Measurements from ENCODE around the gene OTUD1.

OTUD1 gene

DNA sequence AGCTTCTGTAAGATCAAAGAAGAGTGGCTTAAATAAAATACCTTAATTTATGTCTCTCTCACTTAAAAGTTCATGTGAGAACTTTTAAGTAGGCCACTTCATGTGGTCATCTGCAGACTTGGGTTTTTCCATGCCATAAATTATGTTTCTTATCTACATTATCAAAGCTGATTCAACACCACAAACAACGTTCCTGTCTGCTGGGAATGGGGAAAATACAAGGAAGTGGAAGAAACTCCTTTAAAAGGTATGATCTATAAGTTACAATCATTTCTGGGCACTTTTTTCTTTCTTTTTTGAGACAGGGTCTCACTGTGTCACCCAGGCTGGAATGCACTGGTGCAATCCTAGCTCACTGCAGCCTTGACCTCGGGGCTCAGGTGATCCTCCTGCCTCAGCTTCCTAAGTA is 16.9 kb upstream of the OTUD1 start:
- no peak for DNase-seq (ENCODE audit: low spot score)

DNA sequence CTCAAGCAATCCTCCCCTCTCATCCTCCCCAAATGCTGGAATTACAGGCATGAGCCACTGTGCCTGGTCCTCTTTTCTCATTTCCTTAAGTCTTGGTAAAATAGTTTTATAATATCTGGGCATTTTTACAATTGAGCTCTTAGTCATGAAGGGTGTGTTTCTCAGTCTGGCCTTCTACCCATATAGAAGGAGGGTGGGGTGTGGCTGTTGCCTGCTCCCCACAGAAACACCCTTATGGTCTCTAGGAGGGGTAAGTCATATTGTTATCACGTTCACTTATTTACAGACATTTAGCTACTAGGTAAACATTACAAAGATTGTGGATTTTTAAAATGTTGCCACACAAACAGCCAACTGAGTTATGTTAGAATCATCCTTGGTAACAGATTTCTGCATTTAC is 6.7 kb upstream of the OTUD1 start:
- no peak for DNase-seq (ENCODE audit: low spot score)

DNA sequence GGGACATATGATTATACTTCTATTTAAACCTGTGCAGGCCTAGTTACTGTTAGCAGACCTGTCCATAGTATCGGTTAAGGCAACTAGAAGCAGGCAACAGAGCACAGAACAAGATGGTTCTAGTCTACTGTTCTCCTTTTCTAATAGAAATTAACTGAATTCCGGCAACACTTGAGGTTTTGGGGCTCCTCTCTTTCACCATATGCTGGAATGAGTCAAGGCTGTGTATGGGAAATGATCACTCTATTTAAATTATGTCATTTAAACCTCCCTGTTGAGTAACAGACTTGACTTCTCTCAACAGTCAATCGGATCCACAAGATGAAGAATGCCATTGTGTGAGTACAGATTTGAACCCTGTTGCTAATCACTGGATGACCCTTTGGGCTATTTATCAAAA is 6.2 kb upstream of the OTUD1 start:
- no peak for DNase-seq (ENCODE audit: low spot score)

DNA sequence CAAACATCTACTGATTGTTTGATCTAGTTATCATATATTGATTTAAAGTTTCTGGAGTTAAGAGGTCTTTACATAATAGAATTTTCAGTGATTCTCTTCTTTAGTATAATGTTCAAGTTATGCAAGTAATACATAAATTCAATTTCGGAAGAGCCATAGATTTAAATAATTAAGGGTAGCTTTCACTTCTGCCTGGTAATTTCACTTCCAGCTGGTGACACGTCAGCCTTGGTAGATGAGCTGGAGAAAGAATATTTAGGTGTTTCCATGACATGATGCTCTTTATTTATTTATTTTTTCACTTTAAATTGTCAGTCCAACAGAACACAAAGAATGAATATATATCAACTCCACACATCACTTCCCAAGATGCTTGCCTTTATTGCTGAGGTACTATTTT is 5.2 kb upstream of the OTUD1 start:
- DNase-seq (ENCODE audit: low spot score): no peak

DNA sequence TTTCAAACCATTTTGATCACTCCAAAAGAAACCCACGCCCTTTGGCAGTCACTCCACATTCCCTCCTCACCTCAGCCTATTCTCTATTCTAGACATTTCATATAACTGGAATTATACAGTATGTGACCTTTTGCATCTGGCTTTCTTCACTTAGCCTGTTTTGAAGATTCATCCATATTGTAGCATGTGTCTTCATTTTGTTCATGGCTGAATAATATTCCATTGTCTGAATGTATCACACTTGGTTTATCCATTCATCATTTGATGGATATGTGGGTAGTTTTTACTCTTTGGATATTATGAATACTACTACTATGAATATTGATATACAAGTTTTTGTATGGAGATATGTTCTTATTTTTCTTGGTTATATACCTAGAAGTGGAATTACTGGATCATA is 3.5 kb upstream of the OTUD1 start:
- DNase-seq (ENCODE audit: low spot score): no peak

DNA sequence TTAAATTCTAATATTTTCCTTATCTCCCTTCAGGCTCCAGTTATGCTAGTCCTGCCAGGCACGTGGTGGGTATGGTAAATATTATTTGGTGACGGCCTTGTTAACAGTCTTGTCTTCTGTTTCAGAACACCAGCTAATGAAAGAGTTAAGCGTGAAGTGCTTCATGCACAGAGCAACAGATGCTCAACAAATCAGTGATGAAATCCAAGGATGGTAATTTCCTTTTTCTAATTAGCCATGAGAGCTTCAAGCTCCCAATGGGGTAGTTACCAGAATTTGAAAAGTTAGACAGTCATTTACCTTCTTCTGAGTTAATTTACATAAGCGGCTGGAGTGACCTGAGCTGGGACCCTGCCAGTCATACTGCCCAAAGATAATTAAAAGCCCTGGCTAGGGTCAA is 1.9 kb upstream of the OTUD1 start:
- no peak for DNase-seq (ENCODE audit: low spot score)

DNA sequence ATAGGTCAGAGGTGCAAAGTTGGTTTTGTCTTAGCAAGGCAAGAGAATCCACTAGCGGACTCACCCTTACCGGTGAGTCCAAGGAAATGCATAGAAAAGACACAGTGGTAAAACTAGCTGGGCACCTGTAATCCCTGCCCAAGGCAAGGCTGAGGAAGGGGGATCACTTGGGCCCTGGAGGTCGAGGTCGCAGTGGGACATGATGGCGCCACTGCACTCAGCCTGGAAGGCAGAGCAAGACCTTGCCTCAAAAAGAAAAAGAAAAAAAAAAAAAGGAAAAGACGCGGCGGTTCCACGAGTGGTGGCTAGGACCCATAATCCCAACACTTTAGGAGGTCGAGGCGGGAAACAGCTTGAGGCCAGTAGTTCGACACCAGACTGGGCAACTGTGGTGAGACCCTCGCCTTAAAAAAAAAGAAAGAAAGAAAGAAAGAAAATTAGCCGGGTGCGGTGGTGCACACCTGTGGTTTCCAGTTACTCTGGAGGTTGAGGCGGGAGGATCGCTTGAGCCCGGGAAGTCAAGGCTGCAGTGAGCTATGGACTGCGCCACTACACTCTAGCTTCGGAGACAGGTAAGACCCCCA is 820 bp upstream of the OTUD1 start:
- no peak for DNase-seq (ENCODE audit: low spot score)

DNA sequence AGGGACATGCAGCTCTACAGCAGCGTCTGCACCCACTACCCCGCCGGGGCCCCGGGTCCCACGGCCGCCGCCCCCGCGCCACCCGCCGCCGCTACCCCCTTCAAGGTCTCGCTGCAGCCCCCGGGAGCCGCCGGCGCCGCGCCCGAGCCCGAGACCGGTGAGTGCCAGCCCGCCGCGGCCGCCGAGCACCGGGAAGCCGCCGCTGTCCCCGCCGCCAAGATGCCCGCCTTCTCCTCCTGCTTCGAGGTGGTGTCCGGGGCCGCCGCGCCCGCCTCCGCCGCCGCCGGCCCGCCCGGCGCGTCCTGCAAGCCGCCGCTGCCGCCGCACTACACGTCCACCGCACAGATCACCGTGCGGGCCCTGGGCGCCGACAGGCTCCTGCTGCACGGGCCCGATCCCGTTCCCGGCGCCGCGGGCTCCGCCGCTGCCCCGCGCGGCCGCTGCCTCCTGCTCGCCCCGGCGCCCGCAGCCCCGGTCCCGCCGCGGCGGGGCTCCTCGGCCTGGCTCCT is 631 bp downstream of the OTUD1 start:
- DNase-seq (ENCODE audit: low spot score): no peak

DNA sequence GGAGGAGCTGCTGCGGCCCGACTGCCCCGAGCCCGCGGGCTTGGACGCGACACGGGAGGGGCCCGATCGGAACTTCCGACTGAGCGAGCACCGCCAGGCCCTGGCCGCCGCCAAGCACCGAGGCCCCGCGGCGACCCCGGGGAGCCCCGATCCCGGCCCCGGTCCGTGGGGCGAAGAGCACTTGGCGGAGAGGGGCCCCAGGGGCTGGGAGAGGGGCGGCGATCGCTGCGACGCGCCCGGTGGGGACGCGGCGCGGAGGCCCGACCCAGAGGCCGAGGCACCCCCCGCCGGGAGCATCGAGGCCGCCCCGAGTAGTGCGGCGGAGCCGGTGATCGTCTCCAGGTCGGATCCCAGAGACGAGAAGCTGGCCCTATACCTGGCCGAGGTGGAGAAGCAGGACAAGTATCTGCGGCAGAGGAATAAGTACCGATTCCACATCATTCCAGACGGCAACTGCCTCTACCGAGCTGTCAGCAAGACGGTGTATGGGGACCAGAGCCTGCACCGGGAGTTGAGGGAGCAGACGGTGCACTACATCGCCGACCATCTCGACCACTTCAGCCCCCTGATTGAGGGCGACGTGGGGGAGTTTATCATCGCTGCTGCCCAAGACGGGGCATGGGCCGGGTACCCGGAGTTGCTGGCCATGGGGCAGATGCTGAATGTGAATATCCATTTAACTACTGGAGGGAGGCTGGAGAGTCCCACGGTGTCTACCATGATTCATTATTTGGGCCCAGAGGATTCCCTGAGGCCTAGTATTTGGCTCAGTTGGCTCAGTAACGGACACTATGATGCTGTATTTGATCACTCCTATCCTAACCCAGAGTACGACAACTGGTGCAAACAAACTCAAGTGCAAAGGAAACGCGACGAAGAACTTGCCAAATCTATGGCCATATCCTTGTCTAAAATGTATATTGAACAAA is 1.4 kb downstream of the OTUD1 start:
- DNase-seq (ENCODE audit: low spot score): peak; percentile 32

DNA sequence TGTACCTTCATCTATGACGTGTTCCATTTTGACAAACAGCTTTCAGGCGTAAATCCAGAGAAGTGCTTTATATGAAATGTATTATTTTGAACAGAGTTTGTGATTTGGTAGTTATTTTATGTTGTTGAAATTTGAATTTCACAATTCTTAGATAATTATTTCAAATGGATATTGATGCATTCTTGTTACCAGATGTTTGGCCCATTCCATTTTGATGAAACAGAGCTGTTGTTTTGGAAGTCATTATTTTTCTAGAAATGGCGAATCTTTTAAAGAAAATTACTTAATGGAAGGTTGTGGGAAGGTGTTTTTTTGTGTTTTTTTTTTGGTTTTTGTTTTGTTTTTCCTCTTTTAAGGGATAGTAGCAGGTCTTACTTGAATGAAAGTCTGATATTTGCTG is 2.4 kb downstream of the OTUD1 start:
- DNase-seq (ENCODE audit: low spot score): no peak

DNA sequence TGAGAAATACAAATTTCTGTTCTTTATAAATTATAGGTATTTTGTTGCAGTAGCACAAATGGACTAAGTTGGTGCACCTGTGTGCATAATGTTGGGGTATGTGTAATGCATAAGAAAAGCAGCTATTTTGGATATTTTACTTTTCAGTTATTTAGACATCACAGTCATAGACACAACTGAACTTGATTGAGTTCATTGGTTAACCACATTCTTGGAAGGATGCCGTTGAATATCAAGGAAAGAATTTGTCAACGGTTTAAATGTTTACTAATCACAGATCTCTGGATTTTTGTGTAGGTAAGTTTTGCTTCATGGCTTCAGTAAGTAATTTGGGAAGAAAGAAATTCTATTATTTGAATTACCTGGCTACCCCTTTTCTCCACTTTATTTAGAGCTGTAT is 4.1 kb downstream of the OTUD1 start:
- DNase-seq (ENCODE audit: low spot score): no peak

DNA sequence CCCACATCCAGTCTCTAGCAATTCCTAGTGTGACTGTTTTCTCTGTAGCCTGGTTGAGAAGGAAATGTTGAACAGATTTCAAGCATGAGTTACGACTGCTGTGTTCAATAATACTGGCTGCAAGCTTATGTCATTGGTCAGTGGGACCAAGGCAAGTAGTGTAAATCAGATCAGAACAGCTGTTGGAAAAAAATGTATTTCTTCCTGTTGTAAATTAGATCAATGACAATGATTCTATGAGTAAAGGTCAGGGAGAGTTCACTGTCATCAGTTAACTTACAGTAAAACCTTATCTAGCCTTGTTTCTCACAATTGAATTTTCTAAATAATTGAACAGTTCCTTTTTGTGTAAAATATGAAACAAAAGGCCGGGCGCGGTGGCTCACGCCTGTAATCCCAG is 6.7 kb downstream of the OTUD1 start:
- no peak for DNase-seq (ENCODE audit: low spot score)

DNA sequence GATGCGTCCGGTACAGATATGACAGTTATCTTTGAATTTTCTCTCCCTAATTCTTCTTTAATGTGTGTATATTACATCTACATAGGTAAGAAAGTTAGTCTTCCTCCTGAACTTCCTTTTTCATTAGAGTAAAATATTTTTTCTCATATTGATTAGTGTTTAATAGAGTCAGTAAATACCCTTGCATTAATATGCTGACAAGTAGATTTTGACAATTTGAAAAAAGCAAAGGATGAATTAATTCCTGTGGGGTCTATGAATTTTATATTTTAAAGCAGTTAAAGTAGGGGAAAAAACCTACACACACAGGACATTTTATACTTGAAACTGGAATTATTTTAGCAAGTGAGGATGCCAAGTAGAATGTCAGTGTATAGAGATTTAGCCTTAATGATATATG is 9.4 kb downstream of the OTUD1 start:
- DNase-seq (ENCODE audit: low spot score): no peak

DNA sequence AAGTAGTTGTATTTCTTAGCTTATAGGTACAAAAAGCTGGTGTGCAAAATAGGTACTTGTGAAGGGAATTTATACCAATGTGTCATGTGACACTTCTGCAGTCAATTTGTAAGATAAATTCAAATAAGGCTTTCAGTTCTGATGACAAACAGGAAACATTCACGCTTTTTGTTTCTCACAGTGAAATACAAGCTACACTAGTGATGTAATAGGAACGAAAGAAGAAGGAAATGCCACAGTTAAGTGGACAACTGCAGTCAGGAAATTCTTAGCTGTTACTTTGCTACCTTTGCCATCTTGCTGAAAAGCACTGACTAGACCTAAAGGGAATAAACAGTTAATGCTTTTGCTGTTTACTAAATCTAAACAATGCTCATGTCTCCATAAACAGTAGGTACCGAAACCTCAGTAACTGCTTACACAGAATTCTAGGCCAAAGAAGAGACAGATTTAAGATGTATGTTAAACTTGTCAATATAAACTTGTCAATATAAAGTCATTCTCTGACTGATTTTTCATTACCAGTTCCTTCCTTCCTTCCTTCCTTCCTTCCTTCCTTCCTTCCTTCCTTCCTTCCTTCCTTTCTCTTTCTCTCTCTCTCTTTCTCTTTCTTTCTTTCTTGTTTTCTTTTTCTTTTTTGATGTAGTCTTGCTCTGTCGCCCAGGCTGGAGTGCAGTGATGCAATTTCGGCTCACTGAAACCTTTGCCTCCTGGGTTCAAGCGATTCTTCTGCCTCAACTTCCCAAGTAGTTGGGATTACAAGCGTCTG is 10.1 kb downstream of the OTUD1 start:
- peak; percentile 66 for DNase-seq (ENCODE audit: low spot score)

DNA sequence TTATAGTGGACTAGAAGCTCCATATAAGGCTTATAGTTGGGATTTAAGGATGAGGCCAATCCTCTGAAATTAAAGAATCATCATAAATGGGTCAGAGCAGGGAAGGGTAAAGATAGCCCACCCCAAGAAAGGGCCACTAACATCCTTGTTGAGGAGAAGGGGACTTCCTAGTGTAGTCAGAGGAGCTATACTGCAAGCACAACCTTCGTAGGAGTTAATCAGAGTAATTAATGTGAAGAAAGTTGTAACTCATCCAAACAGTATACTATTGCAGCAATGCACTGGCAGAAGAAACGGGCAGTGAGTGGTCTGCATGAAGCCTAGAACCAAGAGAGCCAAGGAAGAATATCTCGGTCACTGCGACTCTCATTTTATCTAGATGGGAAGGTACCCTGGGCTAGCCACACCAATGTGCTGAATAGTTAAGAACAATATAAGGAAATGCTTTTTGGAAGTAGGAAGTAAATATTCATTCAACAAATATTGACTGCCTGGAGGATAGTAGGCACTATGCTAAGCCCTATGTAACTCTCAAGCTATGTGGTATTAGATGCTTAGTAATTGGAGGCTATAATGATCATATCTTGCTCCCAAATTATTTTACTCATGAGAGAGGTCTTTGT is 13.3 kb downstream of the OTUD1 start:
- DNase-seq (ENCODE audit: low spot score): no peak

DNA sequence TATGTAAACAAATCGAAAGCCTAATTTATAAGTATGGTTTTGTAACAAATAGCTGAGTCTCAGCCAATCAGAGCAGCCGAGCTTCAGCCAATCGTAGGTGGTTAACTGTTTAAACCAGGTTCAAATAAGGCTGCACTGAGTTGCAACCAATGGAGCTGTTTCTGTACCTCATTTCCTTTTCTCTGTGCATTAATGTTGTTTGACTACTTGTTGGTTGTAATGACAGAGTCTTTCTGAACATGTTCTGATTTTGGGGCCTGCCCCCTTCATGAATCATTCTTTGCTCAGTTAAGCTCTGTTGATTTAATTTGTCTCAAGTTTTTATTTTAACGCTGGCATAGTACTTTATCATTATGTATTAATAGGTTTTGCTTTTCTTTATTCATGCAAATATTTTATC is 14.6 kb downstream of the OTUD1 start:
- DNase-seq (ENCODE audit: low spot score): no peak

DNA sequence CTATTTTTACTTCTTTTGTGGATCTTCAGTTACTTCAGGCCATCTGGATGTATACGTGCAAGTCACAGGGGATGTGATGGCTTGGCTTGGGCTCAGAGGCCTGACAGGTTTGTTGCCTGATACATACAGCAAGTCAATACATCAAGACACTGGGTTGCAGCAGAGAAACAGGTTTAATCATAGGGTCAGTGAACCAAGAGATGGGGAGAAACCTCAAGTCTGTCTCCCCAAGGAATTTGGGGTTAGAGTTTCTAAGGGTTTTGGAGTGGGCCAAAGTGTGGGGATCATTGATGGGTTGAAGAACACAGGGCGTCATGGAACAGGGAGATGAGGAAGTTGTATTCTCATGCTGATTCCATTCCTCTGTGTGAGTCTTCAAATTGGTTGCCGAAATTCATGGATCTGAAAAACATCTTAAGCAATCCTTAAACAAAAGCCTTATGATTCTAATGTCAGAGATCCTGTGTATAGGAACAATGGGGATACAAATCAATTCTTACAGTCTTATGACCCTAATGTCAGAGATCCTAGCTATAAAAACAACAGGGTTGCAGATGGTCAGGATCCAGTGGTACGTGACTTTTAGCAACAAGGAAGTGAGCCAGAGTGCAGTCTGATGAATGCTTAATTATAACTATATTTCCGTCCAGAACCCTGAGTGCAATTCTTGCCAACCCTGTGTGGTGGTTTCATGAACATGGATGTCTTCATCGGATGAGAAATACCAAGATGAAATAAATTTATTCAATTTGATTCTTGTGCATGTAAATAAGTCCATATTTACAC is 18.9 kb downstream of the OTUD1 start:
- no peak for DNase-seq (ENCODE audit: low spot score)

DNA sequence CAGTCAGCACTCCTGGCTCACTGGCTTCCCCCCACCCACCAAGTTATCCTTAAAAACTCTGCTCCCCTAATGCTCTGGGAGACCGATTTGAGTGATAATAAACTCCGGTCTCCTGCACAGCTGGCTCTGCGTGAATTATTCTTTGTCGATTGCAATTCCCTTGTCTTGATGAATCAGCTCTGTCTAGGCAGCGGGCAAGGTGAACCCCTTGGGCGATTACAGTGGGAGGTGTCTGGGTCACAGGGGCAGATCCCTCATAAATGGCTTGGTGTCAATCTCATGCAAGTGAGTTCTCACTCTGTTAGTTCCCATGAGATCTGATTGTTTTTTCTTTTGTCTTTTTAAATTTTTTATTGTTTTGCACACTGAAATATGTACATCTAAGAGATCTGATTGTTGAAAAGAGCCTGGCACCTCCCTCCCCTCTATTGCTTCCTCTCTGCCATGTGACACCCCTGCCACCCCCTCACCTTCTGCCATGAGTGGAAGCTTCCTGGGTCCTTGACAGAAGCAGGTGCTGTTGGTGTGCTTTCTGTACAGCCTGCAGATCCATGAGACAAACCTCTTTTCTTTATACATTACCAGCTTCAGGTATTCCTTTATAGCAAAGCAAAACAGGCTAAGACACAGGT is 20.5 kb downstream of the OTUD1 start:
- no peak for DNase-seq (ENCODE audit: low spot score)

DNA sequence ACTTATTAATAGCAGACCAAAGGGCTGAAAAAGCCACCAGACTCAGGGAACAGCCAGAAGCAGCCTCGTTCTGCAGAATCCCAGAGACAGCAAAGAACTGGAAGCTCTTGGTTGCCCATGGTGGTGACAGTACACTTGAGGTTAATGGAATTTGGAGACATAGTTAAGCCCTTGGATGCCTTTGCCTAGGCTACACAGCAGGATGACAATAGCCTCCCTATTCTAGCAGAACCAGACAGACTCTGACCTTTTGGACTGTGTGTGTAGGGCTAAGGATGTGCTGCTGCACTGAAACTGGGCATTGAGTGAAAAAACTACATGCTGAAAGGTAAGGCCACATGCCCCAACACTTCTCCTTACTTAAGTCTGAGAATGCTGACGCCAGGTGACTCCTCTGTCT is 22.7 kb downstream of the OTUD1 start:
- no peak for DNase-seq (ENCODE audit: low spot score)

DNA sequence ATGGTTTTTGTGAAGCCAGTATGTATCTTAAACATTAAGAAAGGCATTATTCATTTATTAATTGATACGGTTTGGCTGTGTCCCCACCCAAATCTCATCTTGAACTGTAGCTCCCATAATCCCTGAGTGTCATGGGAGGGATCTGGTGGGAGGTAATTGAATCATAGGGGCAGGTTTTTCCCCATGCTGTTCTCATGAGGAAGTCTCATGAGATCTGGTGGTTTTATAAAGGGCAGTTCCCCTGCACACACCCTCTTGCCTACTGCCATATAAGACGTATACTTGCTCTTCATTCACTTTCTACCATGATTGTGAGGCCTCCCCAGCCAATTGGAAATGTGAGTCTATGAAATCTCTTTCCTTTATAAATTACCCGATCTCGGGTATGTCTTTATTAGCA is 28.1 kb downstream of the OTUD1 start:
- no peak for DNase-seq (ENCODE audit: low spot score)

DNA sequence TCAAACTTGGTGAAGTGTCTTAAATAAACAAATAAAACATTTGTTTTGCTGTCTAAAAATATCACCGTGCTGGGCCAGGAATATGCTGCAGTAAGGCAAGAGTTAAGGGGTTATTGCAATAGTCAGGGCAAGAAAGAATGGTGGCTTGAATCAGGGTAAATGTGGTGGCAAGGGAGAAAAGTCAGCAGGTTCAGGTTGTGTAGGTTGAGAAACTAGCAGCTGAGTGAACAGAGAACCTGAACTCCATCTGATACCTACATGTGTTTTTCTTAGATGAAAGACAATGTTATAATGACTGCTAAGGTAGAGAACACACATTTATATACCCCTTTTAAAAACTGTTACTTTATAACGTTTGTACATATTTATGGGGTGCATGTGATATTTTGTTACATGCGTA is 28.7 kb downstream of the OTUD1 start:
- no peak for DNase-seq (ENCODE audit: low spot score)
